ENCODE data around the gene PRR12.

The PRR12 gene

GRCh38 chr19:49587227-49587626, 3.8 kb upstream of the PRR12 start:
- H3K9me3 ChIP-seq = no peaks in the 10 kb centered on the region
- DNase-seq = no peak
- no peak for TF ChIP-seq CTCF (IDR thresholded peaks at IDR 0.05; ENCODE audit: low read depth, low read length)

DNA sequence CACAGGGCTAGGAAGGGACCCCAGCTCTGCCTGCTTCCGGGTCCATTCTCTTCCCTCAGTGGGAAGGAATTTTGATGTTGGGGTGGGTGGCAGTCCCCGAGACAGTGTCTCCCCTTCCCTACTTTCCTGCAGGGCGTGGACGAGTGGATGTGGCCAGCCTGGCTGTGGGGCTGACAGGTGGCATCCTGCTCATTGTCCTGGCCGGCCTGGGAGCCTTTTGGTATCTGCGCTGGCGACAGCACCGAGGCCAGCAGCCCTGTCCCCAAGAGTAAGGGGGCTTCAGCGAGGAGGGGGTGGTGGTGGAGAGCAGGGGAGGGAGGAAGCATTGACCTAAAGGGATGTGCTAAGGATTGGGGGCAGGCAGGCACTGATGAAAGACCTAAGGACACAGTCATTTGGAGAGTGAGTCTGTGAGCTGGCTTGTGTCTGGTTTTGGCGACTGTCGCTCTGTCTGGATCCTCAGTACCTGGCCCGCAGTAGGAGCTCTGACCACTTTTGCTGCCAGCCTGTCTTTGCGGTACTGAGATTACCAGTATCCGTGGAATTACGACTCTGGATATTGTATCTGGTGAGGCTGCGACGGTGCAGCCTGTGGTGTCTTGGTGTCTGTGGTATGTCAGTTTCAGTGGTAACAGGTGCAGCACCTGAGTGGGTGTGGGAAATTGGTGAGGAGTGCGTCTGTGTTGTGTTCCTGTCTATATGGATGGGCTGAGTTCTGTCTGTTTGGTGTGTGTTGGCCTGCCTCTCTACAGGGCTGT, 2.4 kb upstream of the PRR12 start:
- no peaks in the 10 kb centered on the region for H3K27me3 ChIP-seq
- TF ChIP-seq CTCF (IDR thresholded peaks at IDR 0.05; ENCODE audit: low read depth, low read length) = no peak
- H3K9me3 ChIP-seq = no peaks in the 10 kb centered on the region
- no peak overlapping the region for H3K4me3 ChIP-seq (ENCODE audit: low read depth, low read length)
- peaks cover under 1% of the 10 kb centered on the region; the same call in 1 of the 2 replicates for H3K36me3 ChIP-seq
- peaks cover 5% of the 10 kb centered on the region; the same call in 1 of the 2 replicates for H3K4me1 ChIP-seq
- no peak for DNase-seq

More at GRCh38 chr19:49587227-49587626, 3.8 kb upstream of the PRR12 start:
- Histone ChIP-seq H3K27me3 (no peaks in the 10 kb centered on the region), H3K36me3 (no peaks in the 10 kb centered on the region), H3K4me1 (peaks cover 5% of the 10 kb centered on the region; the same call in 1 of the 2 replicates), H3K4me3 (ENCODE audit: low read depth, low read length) (no peak overlapping the region)

DNA sequence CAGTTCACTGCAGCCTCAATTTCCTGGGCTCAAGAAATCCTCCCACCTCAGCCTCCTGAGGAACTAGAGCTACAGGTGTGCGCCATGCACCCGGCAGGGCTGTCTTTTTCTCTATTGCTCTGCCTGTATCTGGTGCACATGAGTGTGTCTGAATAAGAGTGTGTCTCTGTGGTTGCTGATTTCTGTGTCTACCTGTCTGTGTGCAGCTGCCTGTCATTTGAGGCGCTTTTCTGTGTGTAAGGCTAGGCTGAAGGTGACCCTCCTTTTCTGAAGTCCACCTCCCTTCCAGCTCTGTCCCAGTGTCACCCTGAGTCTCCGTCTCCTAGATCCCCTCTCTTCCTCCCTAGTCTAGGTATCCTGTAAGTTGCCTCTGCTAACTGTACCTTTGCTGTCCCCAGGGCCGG, 1.5 kb upstream of the PRR12 start:
- TF ChIP-seq CTCF (IDR thresholded peaks at IDR 0.05; ENCODE audit: low read depth, low read length) = no peak
- no peak for DNase-seq
- H3K4me3 ChIP-seq (ENCODE audit: low read depth, low read length) = no peak overlapping the region

GRCh38 chr19:49590071-49590970, 661 bp upstream of the PRR12 start:
- peaks cover 14% of the 10 kb centered on the region for H3K36me3 ChIP-seq
- TF ChIP-seq CTCF (IDR thresholded peaks at IDR 0.05; ENCODE audit: low read depth, low read length) = peak; percentile 17; the same call in 1 of the 2 replicates
- DNase-seq = peak; percentile 98
- no peaks in the 10 kb centered on the region for H3K9me3 ChIP-seq
- no peaks in the 10 kb centered on the region for H3K27me3 ChIP-seq
- peaks cover 1% of the 10 kb centered on the region; the same call in 1 of the 2 replicates for H3K4me1 ChIP-seq
- peak overlapping the region; percentile 86 for H3K4me3 ChIP-seq (ENCODE audit: low read depth, low read length)

More for the DNA sequence above, 1.5 kb upstream of the PRR12 start:
- peaks cover 5% of the 10 kb centered on the region; the same call in 1 of the 2 replicates for H3K4me1 ChIP-seq
- H3K36me3 ChIP-seq = peaks cover 10% of the 10 kb centered on the region
- H3K27me3 ChIP-seq = no peaks in the 10 kb centered on the region
- H3K9me3 ChIP-seq = no peaks in the 10 kb centered on the region

GRCh38 chr19:49591731-49592485, 926 bp downstream of the PRR12 start:
- TF ChIP-seq CTCF (IDR thresholded peaks at IDR 0.05; ENCODE audit: low read depth, low read length) = no peak
- peak; percentile 53 for DNase-seq
- H3K27me3 ChIP-seq = no peaks in the 10 kb centered on the region
- H3K4me1 ChIP-seq = no peaks in the 10 kb centered on the region
- no peaks in the 10 kb centered on the region for H3K9me3 ChIP-seq
- H3K4me3 ChIP-seq (ENCODE audit: low read depth, low read length) = peak overlapping the region; percentile 92
- H3K36me3 ChIP-seq = peaks cover 27% of the 10 kb centered on the region
